K562 (cell line): ENCODE results near the gene KCNB1. TPM values are rescaled to one million over a fixed set of nuclear protein-coding genes. Genes with fewer than 3 reads are reported as not detected.

Source experiments
- ATAC-seq: fragments of 200-7000 bp; cut with Tn5 transposase; 3 replicates; pipeline ENCODE4 v1.9.1; 2020; ENCODE audit warnings: moderate library complexity
- BruUV-seq: library from RNA; stranded (reverse); fragments of 400-500 nt; replicated peaks from 2 replicates; lab custom pipeline; 2021; lab: Mats Ljungman, UMichigan
- CTCF ChIA-PET: fragments of 300-600 bp; formaldehyde crosslinking; extraction: SDS; loops from one replicate; lab custom pipeline; 2021; ENCODE audit warnings: low intra/inter-chr PET ratio; lab: Yijun Ruan, JAX
- POLR2A ChIA-PET: fragments of 300-600, 350-650 bp; sonication (Branson Sonifier 250); formaldehyde crosslinking; extraction: SDS; loops from one replicate; lab custom pipeline; 2021; ENCODE audit warnings: antibody characterized with exemption, inconsistent platforms; lab: Yijun Ruan, JAX
- DNase-seq, 4 experiments: peaks; one replicate each; pipeline versions ENCODE4 v3.0.0 to v3.0.0-alpha.2; 2011 to 2018; ENCODE audit warnings: low spot score in 3 of 4, mixed read lengths in 3 of 4; ENCODE audit errors: extremely low read depth in 1 of 4
- FAIRE-seq: peaks from 2 replicates; lab custom pipeline; 2011; peaks lifted over from hg19 to GRCh38; lab: Jason Lieb, UNC
- H2AFZ ChIP-seq: 2 replicates; pipeline ENCODE4 v1.6.0; 2011; ENCODE audit warnings: low read depth, low read length, control low read depth, inconsistent platforms
- H3K27ac ChIP-seq: fragments of 200-600 bp; 3 replicates; pipeline ENCODE4 v1.8.0; 2011; ENCODE audit warnings: low read depth, mild to moderate bottlenecking, control low read depth, inconsistent platforms, low read length, moderate library complexity, mixed read lengths; ENCODE audit errors: extremely low read depth
- H3K27me3 ChIP-seq, 2 experiments: fragments of 300-600 bp in 1 of 2; 2 replicates in 1 of 2; 3 replicates in 1 of 2; pipeline versions ENCODE4 v1.6.0 to v1.8.0; 2011; ENCODE audit warnings: inconsistent platforms in 2 of 2, low read length in 2 of 2, mild to moderate bottlenecking in 1 of 2, mixed read lengths in 1 of 2, moderate library complexity in 1 of 2; ENCODE audit not compliant: control insufficient read depth in 2 of 2, insufficient read depth in 2 of 2
- H3K36me3 ChIP-seq: fragments of 300-600 bp; 3 replicates; pipeline ENCODE4 v1.8.0; 2011; ENCODE audit warnings: mild to moderate bottlenecking, low read length, inconsistent platforms; ENCODE audit not compliant: control insufficient read depth, insufficient read depth
- H3K4me1 ChIP-seq, 2 experiments: fragments of 200-600 bp in 1 of 2; replicated peaks in 1 of 2; 2 replicates in 1 of 2; 3 replicates in 1 of 2; pipeline versions ENCODE4 v1.5.1 to v1.8.0; 2011; ENCODE audit warnings: inconsistent platforms in 2 of 2, low read length in 2 of 2, mild to moderate bottlenecking in 1 of 2, mixed read lengths in 1 of 2, moderate library complexity in 1 of 2; ENCODE audit not compliant: control insufficient read depth in 2 of 2, insufficient read depth in 2 of 2
- H3K4me2 ChIP-seq: 2 replicates; pipeline ENCODE4 v1.6.1; 2011; ENCODE audit warnings: low read length, control low read depth, inconsistent platforms, mixed read lengths; ENCODE audit not compliant: insufficient read depth
- H3K4me3 ChIP-seq: fragments of 200-600 bp; sonication (generic), shearing (Covaris generic); 2 replicates; pipeline ENCODE4 v1.5.1; 2016; ENCODE audit warnings: control low read depth, inconsistent platforms
- H3K79me2 ChIP-seq: fragments of 200-600 bp; 3 replicates; pipeline ENCODE4 v1.8.0; 2011; ENCODE audit warnings: low read length, inconsistent platforms; ENCODE audit not compliant: control insufficient read depth, insufficient read depth
- H3K9ac ChIP-seq, 2 experiments: 2 replicates each; pipeline versions ENCODE4 v1.6.0 to v1.6.1; 2011; ENCODE audit warnings: low read depth in 2 of 2, low read length in 2 of 2, control low read depth in 1 of 2, inconsistent platforms in 1 of 2, mild to moderate bottlenecking in 1 of 2, mixed read lengths in 1 of 2; ENCODE audit not compliant: insufficient read depth in 1 of 2
- H3K9me1 ChIP-seq: one replicate; pipeline ENCODE4 v1.6.0; 2011; ENCODE audit warnings: inconsistent platforms, mild to moderate bottlenecking, low read length, moderate library complexity; ENCODE audit not compliant: control insufficient read depth, insufficient read depth
- H3K9me3 ChIP-seq: replicated peaks from 2 replicates; pipeline ENCODE4 v1.5.1; 2011; ENCODE audit warnings: low read depth, low read length, inconsistent platforms; ENCODE audit not compliant: control insufficient read depth, insufficient read depth
- H4K20me1 ChIP-seq: replicated peaks from 2 replicates; pipeline ENCODE4 v1.6.1; 2011; ENCODE audit warnings: low read length, inconsistent platforms, mixed read lengths; ENCODE audit not compliant: control insufficient read depth, insufficient read depth
- ATF1 ChIP-seq, 2 experiments: fragments of 450-650 bp in 1 of 2; IDR thresholded peaks; 2 replicates each; pipeline ENCODE4 v1.6.1; 2016; ENCODE audit warnings: missing compliant biosample characterization in 1 of 2, missing genetic modification characterization in 1 of 2
- BCOR ChIP-seq: fragments of 450-650 bp; IDR thresholded peaks from 2 replicates; pipeline ENCODE4 v1.6.1; 2016
- CBX3 ChIP-seq, 2 experiments: IDR thresholded peaks; 1 replicate in 1 of 2; 2 replicates in 1 of 2; pipeline ENCODE4 v1.6.1; 2012; ENCODE audit warnings: inconsistent platforms in 2 of 2, low read length in 2 of 2, borderline replicate concordance in 1 of 2, control low read depth in 1 of 2
- CBX8 ChIP-seq: fragments of 200-600 bp; sonication (generic); IDR thresholded peaks from 2 replicates; pipeline ENCODE4 v1.6.1; 2012; ENCODE audit warnings: borderline replicate concordance, mixed run types, low read depth, mild to moderate bottlenecking, moderate library complexity, mixed read lengths, low read length, control low read depth, inconsistent platforms; ENCODE audit not compliant: poor library complexity, severe bottlenecking; ENCODE audit errors: extremely low read depth
- CSDE1 ChIP-seq, 2 experiments: fragments of 450-650 bp; IDR thresholded peaks; 2 replicates each; pipeline ENCODE4 v1.6.1; 2016; ENCODE audit warnings: mild to moderate bottlenecking in 1 of 2
- E2F8 ChIP-seq: fragments of 450-650 bp; IDR thresholded peaks from 2 replicates; pipeline ENCODE4 v1.7.1; 2018; ENCODE audit warnings: mild to moderate bottlenecking, low read depth; ENCODE audit not compliant: partially characterized antibody
- EGR1 ChIP-seq: fragments of 450-650 bp; conservative IDR thresholded peaks from 2 replicates; pipeline ENCODE4 v1.6.1; 2017; ENCODE audit warnings: mild to moderate bottlenecking
- EP300 ChIP-seq: IDR thresholded peaks from 2 replicates; pipeline ENCODE4 v1.6.1; 2012; ENCODE audit warnings: low read length, improper control_type of control experiment
- FOXA1 ChIP-seq: fragments of 450-650 bp; IDR thresholded peaks from 2 replicates; pipeline ENCODE4 v1.6.1; 2016; ENCODE audit warnings: mild to moderate bottlenecking, borderline replicate concordance
- FOXO4 ChIP-seq: fragments of 450-650 bp; formaldehyde crosslinking; IDR thresholded peaks from 2 replicates; pipeline ENCODE4 v1.4.0; 2020; ENCODE audit warnings: mild to moderate bottlenecking, moderate library complexity
- LEF1 ChIP-seq: fragments of 450-650 bp; IDR thresholded peaks from 2 replicates; pipeline ENCODE4 v1.6.1; 2016; ENCODE audit warnings: mild to moderate bottlenecking
- PRPF4 ChIP-seq: fragments of 200-400 bp; formaldehyde crosslinking; IDR thresholded peaks from one replicate; pipeline ENCODE4 v1.6.1; 2017; ENCODE audit warnings: low read length, low read depth, mild to moderate bottlenecking; ENCODE audit not compliant: insufficient read depth, poor library complexity, severe bottlenecking
- PYGO2 ChIP-seq: fragments of 450-650 bp; IDR thresholded peaks from 2 replicates; pipeline ENCODE4 v1.6.1; 2016; ENCODE audit warnings: mild to moderate bottlenecking, missing genetic modification characterization, moderate library complexity, missing compliant biosample characterization
- RBBP5 ChIP-seq: fragments of 200-600 bp; sonication (generic); IDR thresholded peaks from 2 replicates; pipeline ENCODE4 v1.6.1; 2012; ENCODE audit warnings: borderline replicate concordance, mild to moderate bottlenecking, low read length, control low read depth, inconsistent platforms; ENCODE audit not compliant: insufficient read depth, poor library complexity, severe bottlenecking
- ZBTB7A ChIP-seq: IDR thresholded peaks from 2 replicates; pipeline ENCODE4 v1.6.1; 2011; ENCODE audit warnings: low read depth, mild to moderate bottlenecking, low read length, moderate library complexity, borderline replicate concordance; ENCODE audit not compliant: control insufficient read depth
- ZFP36 ChIP-seq: fragments of 150-350 bp; IDR thresholded peaks from 2 replicates; pipeline ENCODE4 v1.6.1; 2018; ENCODE audit warnings: low read length, low read depth; ENCODE audit not compliant: partially characterized antibody
- ZNF143 ChIP-seq: sonication (generic); formaldehyde crosslinking; IDR thresholded peaks from 2 replicates; pipeline ENCODE4 v1.9.0; 2022; ENCODE audit warnings: mild to moderate bottlenecking, missing genetic modification reagents
- ZNF23 ChIP-seq: fragments of 250-450 bp; sonication (Bioruptor Pico); IDR thresholded peaks from 2 replicates; pipeline ENCODE4 v1.4.0; 2020; ENCODE audit warnings: mild to moderate bottlenecking
- ZNF436 ChIP-seq: fragments of 250-450, 450-650 bp; sonication (Bioruptor Pico); formaldehyde crosslinking; IDR thresholded peaks from 2 replicates; pipeline ENCODE4 v1.7.0; 2020; ENCODE audit warnings: mild to moderate bottlenecking
- WGBS: fragments of 100-300 bp; shearing (Covaris generic); methylation state at CpG from one replicate; pipeline ENCODE4 v1.1.6; 2016; ENCODE audit warnings: low coverage, mixed read lengths; ENCODE audit not compliant: insufficient coverage; ENCODE audit errors: missing lambda C conversion rate; 5-methylcytosine and 5-hydroxymethylcytosine counted together
- in situ Hi-C: fragments of 300-500 bp; cut with MboI; formaldehyde crosslinking; loops from 4 replicates; pipeline ENCODE4 v1.15.0; 2018; ENCODE audit warnings: inconsistent platforms, mixed read lengths
- intact Hi-C: fragments of 100-400 bp; cut with micrococcal nuclease; formaldehyde crosslinking; loops from 2 replicates; pipeline ENCODE4 v1.14.2; 2022
- polyA plus RNA-seq, 8 experiments: library from polyadenylated mRNA; depleted of rRNA in 4 of 8; stranded (reverse) in 5 of 8; unstranded in 3 of 8; fragments of >200 nt; fragmentation: Nextera tagmentation in 2 of 8; fragmentation: Illumina TruSeq in 1 of 8; extraction: Ambion mirVana in 2 of 8; extraction: Trizol in 1 of 8; gene quantifications; 2 replicates each; pipeline versions ENCODE4 v1.2.1 to v1.2.3, GENCODE V29; 2011 to 2014; ENCODE audit warnings: inconsistent platforms in 1 of 8, missing spikeins in 1 of 8
- total RNA-seq, 7 experiments: library from RNA; depleted of rRNA in 6 of 7; stranded (reverse); fragments of >200 nt in 6 of 7; fragmentation: Illumina TruSeq in 2 of 7; extraction: Trizol in 2 of 7; gene quantifications; 2 replicates each; pipeline versions ENCODE4 v1.2.1 to v1.2.3, GENCODE V29; 2011 to 2021; ENCODE audit warnings: low replicate concordance in 1 of 7

KCNB1 gene
- total and polyA plus RNA-seq, 9 of the 15 experiments (the other 6 are each of a cell fraction or from before 2014, with no cell fraction given), result 0.01 to 0.06 TPM; not detected in 7

GRCh38 chr20:49490689-49491088 is 8.2 kb upstream of the KCNB1 start (continued):
- no peak for TF ChIP-seq FOXO4 (CRISPR knock-in tag)
- no peak for TF ChIP-seq ATF1 (CRISPR knock-in tag; IDR thresholded peaks at IDR 0.05)
- no peak for TF ChIP-seq ATF1 (tag; IDR thresholded peaks at IDR 0.05)
- TF ChIP-seq ZNF436, result no peak
- TF ChIP-seq PRPF4, result no peak
- TF ChIP-seq PYGO2 (tag), result no peak
- no peak for TF ChIP-seq LEF1
- no peak for TF ChIP-seq ZNF23

- H3K27me3 ChIP-seq, result 0 out of 5 replicates have a peak, but pooled peaks cover 0 to 8% of the 10 kb centered on the region in 2 experiments
- FAIRE-seq, result no peak
- TF ChIP-seq CSDE1 (IDR thresholded peaks at IDR 0.05) (no peak), EGR1 (no peak), ZBTB7A (no peak), CBX3 (IDR thresholded peaks at IDR 0.05; ENCODE audit: borderline replicate concordance in 1 of 2, low read length in 2 of 2) (no peak), ZFP36 (peak; percentile 95), CBX8 (no peak), BCOR (peak; percentile 51), EP300 (no peak), ZNF143 (no peak), E2F8 (no peak), FOXA1 (no peak), RBBP5 (no peak)
Measured at GRCh38 chr20:49489688-49490087, 7.2 kb upstream of the KCNB1 start.

More at GRCh38 chr20:49489688-49490087, 7.2 kb upstream of the KCNB1 start:
- no peaks in the 10 kb centered on the region for H3K36me3 ChIP-seq
- no TSS peak for BruUV-seq
- no peak overlapping the region for H3K9ac ChIP-seq
- H3K79me2 ChIP-seq, result no peaks in the 10 kb centered on the region
- ATAC-seq (no peak), DNase-seq (no peak)
- CTCF ChIA-PET, result interaction anchor here (0.6 kb wide), 1 partner anchor 150 kb away, joined by 3 read pairs; no protein-coding TSS in a partner anchor
- no peaks in the 10 kb centered on the region for H3K4me1 ChIP-seq
- 1% methylated on average over 5 of the region's 5 CpGs for WGBS
- H3K9me3 ChIP-seq, result no peaks in the 10 kb centered on the region
- no peak overlapping the region for H3K4me2 ChIP-seq
- H3K27ac ChIP-seq, result no peak overlapping the region
- intact Hi-C loops (no loop called here), in situ Hi-C loops (no loop called here)
- POLR2A ChIA-PET, result no interaction called here
- H3K4me3 ChIP-seq, result no peak overlapping the region
- no peak overlapping the region for H2AFZ ChIP-seq
- no peaks in the 10 kb centered on the region for H4K20me1 ChIP-seq
- H3K9me1 ChIP-seq, result no peaks in the 10 kb centered on the region
